ENCODE results near the gene CPEB3. TPM values are rescaled to one million over a fixed set of nuclear protein-coding genes. Genes with fewer than 3 reads are reported as not detected.

Gene CPEB3
- total RNA-seq, 1 donor from 2014 or later: 1.1 TPM

GRCh38 chr10:92284112-92284704 is 6.7 kb downstream of the CPEB3 start:
- DNase-seq (ENCODE audit: low spot score): no peak
- H3K4me1 Mint-ChIP-seq (ENCODE audit: low read depth): peaks cover 10% of the 10 kb centered on the region
- peak overlapping the region; percentile 65 for H3K27ac Mint-ChIP-seq (ENCODE audit: unreplicated experiment)
- no peaks in the 10 kb centered on the region for H3K36me3 Mint-ChIP-seq (ENCODE audit: low read depth)
- H3K27me3 Mint-ChIP-seq (ENCODE audit: low read depth): no peaks in the 10 kb centered on the region
- no peaks in the 10 kb centered on the region for H3K9me3 Mint-ChIP-seq (ENCODE audit: low read depth)
- no peak for TF ChIP-seq CTCF (IDR thresholded peaks at IDR 0.05)
- H3K4me3 Mint-ChIP-seq (ENCODE audit: unreplicated experiment): no peak overlapping the region

GRCh38 chr10:92278996-92279696 is 11.7 kb downstream of the CPEB3 start:
- Mint-ChIP-seq H3K27me3 (ENCODE audit: low read depth) (no peaks in the 10 kb centered on the region), H3K36me3 (ENCODE audit: low read depth) (no peaks in the 10 kb centered on the region), H3K4me1 (ENCODE audit: low read depth) (peaks cover 9% of the 10 kb centered on the region), H3K4me3 (ENCODE audit: unreplicated experiment) (no peak overlapping the region), H3K27ac (ENCODE audit: unreplicated experiment) (peak overlapping the region; percentile 13), H3K9me3 (ENCODE audit: low read depth) (no peaks in the 10 kb centered on the region)
- DNase-seq (ENCODE audit: low spot score): no peak
- no peak for TF ChIP-seq CTCF (IDR thresholded peaks at IDR 0.05)

- Mint-ChIP-seq H3K4me3 (ENCODE audit: unreplicated experiment) (no peak overlapping the region), H3K9me3 (ENCODE audit: low read depth) (no peaks in the 10 kb centered on the region), H3K4me1 (ENCODE audit: low read depth) (peaks cover 3% of the 10 kb centered on the region), H3K27me3 (ENCODE audit: low read depth) (no peaks in the 10 kb centered on the region), H3K36me3 (ENCODE audit: low read depth) (no peaks in the 10 kb centered on the region), H3K27ac (ENCODE audit: unreplicated experiment) (no peak overlapping the region)
- DNase-seq (ENCODE audit: low spot score): no peak
- no peak for TF ChIP-seq CTCF (IDR thresholded peaks at IDR 0.05)
These were observed 16.8 kb downstream of the CPEB3 start for GRCh38 chr10:92274071-92274470.

- Mint-ChIP-seq H3K27me3 (ENCODE audit: low read depth) (no peaks in the 10 kb centered on the region), H3K4me1 (ENCODE audit: low read depth) (peaks cover 11% of the 10 kb centered on the region), H3K4me3 (ENCODE audit: unreplicated experiment) (no peak overlapping the region), H3K9me3 (ENCODE audit: low read depth) (no peaks in the 10 kb centered on the region), H3K36me3 (ENCODE audit: low read depth) (no peaks in the 10 kb centered on the region), H3K27ac (ENCODE audit: unreplicated experiment) (no peak overlapping the region)
- DNase-seq (ENCODE audit: low spot score): no peak
- TF ChIP-seq CTCF (IDR thresholded peaks at IDR 0.05): no peak
These were observed 22.1 kb downstream of the CPEB3 start for GRCh38 chr10:92268748-92269147.

- Mint-ChIP-seq H3K4me3 (ENCODE audit: unreplicated experiment) (no peak overlapping the region), H3K27me3 (ENCODE audit: low read depth) (no peaks in the 10 kb centered on the region), H3K27ac (ENCODE audit: unreplicated experiment) (peak overlapping the region; percentile 5), H3K36me3 (ENCODE audit: low read depth) (no peaks in the 10 kb centered on the region), H3K9me3 (ENCODE audit: low read depth) (no peaks in the 10 kb centered on the region), H3K4me1 (ENCODE audit: low read depth) (peaks cover 11% of the 10 kb centered on the region)
- no peak for TF ChIP-seq CTCF (IDR thresholded peaks at IDR 0.05)
- no peak for DNase-seq (ENCODE audit: low spot score)
These were observed 23.5 kb downstream of the CPEB3 start for GRCh38 chr10:92267343-92267742.

Data from chondrocyte (in vitro differentiated cells).